ENCODE results near the gene DMRTA2. TPM values are rescaled to one million over a fixed set of nuclear protein-coding genes. Genes with fewer than 3 reads are reported as not detected.

The DMRTA2 gene
- total and polyA plus RNA-seq, 2 of the 4 experiments (the other 2 are of a cell fraction) = 0.02 TPM; not detected in 1

- ChIA-PET POLR2A (ENCODE audit: unreplicated experiment) (no interaction called here), CTCF (no interaction called here)
- Histone ChIP-seq H2AK5ac (ENCODE audit: low read depth, low read length) (no peak overlapping the region), H3K4ac (ENCODE audit: low read depth, low read length) (no peak overlapping the region), H4K5ac (ENCODE audit: low read depth, low read length) (no peak overlapping the region), H3K27me3 (ENCODE audit: control insufficient read depth, insufficient read depth, low read length) (no peaks in the 10 kb centered on the region), H3K27ac (ENCODE audit: insufficient read depth, low read length) (no peak overlapping the region), H3K56ac (ENCODE audit: extremely low read depth, insufficient read depth, low read length) (no peak overlapping the region), H3K14ac (replicated peaks; ENCODE audit: low read depth, low read length) (no peak overlapping the region), H3K9me3 (ENCODE audit: control insufficient read depth, insufficient read depth, low read length) (no peaks in the 10 kb centered on the region), H3K23ac (ENCODE audit: low read depth, low read length) (no peak overlapping the region), H3K4me2 (ENCODE audit: low read depth, low read length) (no peak overlapping the region), H4K20me1 (ENCODE audit: insufficient read depth, low read length) (no peaks in the 10 kb centered on the region), H3K79me1 (ENCODE audit: low read depth in 1 of 2, low read length in 2 of 2) (no peaks in the 10 kb centered on the region), H3K9ac (ENCODE audit: low read depth, low read length) (no peak overlapping the region), H2BK15ac (ENCODE audit: low read depth, low read length) (no peak overlapping the region), H2BK5ac (ENCODE audit: low read depth, low read length, poor library complexity, severe bottlenecking) (no peak overlapping the region), H2AFZ (replicated peaks; ENCODE audit: low read length, poor library complexity) (no peak overlapping the region), H4K8ac (ENCODE audit: low read depth in 2 of 2, low read length in 2 of 2) (no peak overlapping the region), H3K18ac (ENCODE audit: low read depth, low read length) (no peak overlapping the region), H3K36me3 (ENCODE audit: control insufficient read depth, insufficient read depth, low read length) (no peaks in the 10 kb centered on the region), H3K9me1 (ENCODE audit: insufficient read depth, low read length) (no peaks in the 10 kb centered on the region; the same call in 1 of the 2 replicates), H3K4me1 (ENCODE audit: control insufficient read depth, insufficient read depth, low read length) (no peaks in the 10 kb centered on the region), H2BK20ac (ENCODE audit: low read depth, low read length) (no peak overlapping the region), H2AK9ac (replicated peaks; ENCODE audit: low read depth, low read length, poor library complexity) (no peak overlapping the region), H2BK120ac (ENCODE audit: low read depth, low read length) (no peak overlapping the region), H3K4me3 (ENCODE audit: insufficient read depth, low read depth, low read length) (no peak overlapping the region), H4K91ac (ENCODE audit: insufficient read depth, low read depth, low read length) (no peak overlapping the region)
- WGBS, 2 experiments (ENCODE audit: extremely low coverage in 2 of 2, insufficient read length in 1 of 2) = no CpG with 5 or more reads among the region's 5 CpGs
- intact Hi-C loops (cut with micrococcal nuclease) (no loop called here), dilution Hi-C loops (cut with HindIII; ENCODE audit: low sequenced_read_pairs, unreplicated experiment) (no loop called here), in situ Hi-C loops (cut with MboI; ENCODE audit: low sequenced_read_pairs) (no loop called here)
- TF ChIP-seq RCOR1 (IDR thresholded peaks at IDR 0.05; ENCODE audit: insufficient replicate concordance, low read length) = no peak
- TF ChIP-seq NFE2L2 (IDR thresholded peaks at IDR 0.05; ENCODE audit: low read depth, low read length) = no peak
- no peak for TF ChIP-seq MAZ (IDR thresholded peaks at IDR 0.05; ENCODE audit: borderline replicate concordance, low read depth, low read length)
- ATAC-seq (ENCODE audit: low read depth) = no peak
- no peak for DNase-seq
- BruUV-seq (replicated peaks) = no TSS peak
Observed at GRCh38 chr1:50458507-50458906, 35.3 kb upstream of the DMRTA2 start.

Data from IMR-90 (cell line).